NCI-H748 treated with DMSO at 0.1 percent for 48 hours (cell line): ENCODE results near the gene DOCK2.

Experiments
- DNase-seq: peaks from one replicate; lab custom pipeline; 2025; lab: John Stamatoyannopoulos, UW

Gene DOCK2

GRCh38 chr5:169864483-169864882 is 227.4 kb downstream of the DOCK2 start:
- DNase-seq = no peak

GRCh38 chr5:169867347-169867746 is 230.3 kb downstream of the DOCK2 start:
- no peak for DNase-seq

- no peak for DNase-seq
These were observed 232.0 kb downstream of the DOCK2 start for GRCh38 chr5:169869066-169869465.

- no peak for DNase-seq
These were observed 233.1 kb downstream of the DOCK2 start for GRCh38 chr5:169870211-169870610.

GRCh38 chr5:169871826-169872490 is 234.9 kb downstream of the DOCK2 start:
- DNase-seq = no peak

- no peak for DNase-seq
These were observed 236.6 kb downstream of the DOCK2 start for GRCh38 chr5:169873642-169874041.

- DNase-seq = no peak
These were observed 237.5 kb downstream of the DOCK2 start for GRCh38 chr5:169874621-169875020.

- no peak for DNase-seq
These were observed 238.1 kb downstream of the DOCK2 start for GRCh38 chr5:169875091-169875728.

- no peak for DNase-seq
These were observed 238.7 kb downstream of the DOCK2 start for GRCh38 chr5:169875731-169876130.

GRCh38 chr5:169876386-169876785 is 239.3 kb downstream of the DOCK2 start:
- DNase-seq = no peak

- no peak for DNase-seq
These were observed 243.1 kb downstream of the DOCK2 start for GRCh38 chr5:169880012-169880663.

GRCh38 chr5:169880785-169881184 is 243.7 kb downstream of the DOCK2 start:
- DNase-seq = no peak

- no peak for DNase-seq
These were observed 244.7 kb downstream of the DOCK2 start for GRCh38 chr5:169881702-169882303.

- DNase-seq = no peak
These were observed 249.0 kb downstream of the DOCK2 start for GRCh38 chr5:169886033-169886432.

GRCh38 chr5:169886677-169887076 is 249.6 kb downstream of the DOCK2 start:
- DNase-seq = no peak

- DNase-seq = no peak
These were observed 252.5 kb downstream of the DOCK2 start for GRCh38 chr5:169889572-169889971.

- DNase-seq = no peak
These were observed 255.9 kb downstream of the DOCK2 start for GRCh38 chr5:169893010-169893409.

- no peak for DNase-seq
These were observed 256.5 kb downstream of the DOCK2 start for GRCh38 chr5:169893571-169893970.

GRCh38 chr5:169895926-169896325 is 258.9 kb downstream of the DOCK2 start:
- no peak for DNase-seq

GRCh38 chr5:169897481-169897880 is 260.4 kb downstream of the DOCK2 start:
- no peak for DNase-seq

- DNase-seq = no peak
These were observed 264.8 kb downstream of the DOCK2 start for GRCh38 chr5:169901896-169902295.

GRCh38 chr5:169904059-169904458 is 267.0 kb downstream of the DOCK2 start:
- no peak for DNase-seq

- no peak for DNase-seq
These were observed 267.4 kb downstream of the DOCK2 start for GRCh38 chr5:169904508-169904907.
